ENCODE data around the gene P4HTM.

- TF ChIP-seq CTCF (IDR thresholded peaks at IDR 0.05) (no peak), ZFX (IDR thresholded peaks at IDR 0.05; ENCODE audit: borderline replicate concordance) (no peak)
Measured at GRCh38 chr3:48945891-48946549, 44.0 kb upstream of the P4HTM start.

Measured in 22Rv1 (cell line).